Stimulated activated CD8-positive, alpha-beta memory T cell treated with anti-CD3 and anti-CD28 coated beads, Interleukin-12 subunit alpha, Interleukin-12 subunit beta, amount 100 ng/mL, for 4 hours (primary cell): ENCODE data around the gene GOLGA6C.
"Not testable (repeated sequence)": the region's sequence is repeated elsewhere in the genome, so short reads cannot be mapped to it uniquely, and the experiment has no call there.

Experiments used
- DNase-seq: peaks from one replicate; pipeline ENCODE4 v3.0.0-alpha.2; 2020; ENCODE audit warnings: low read depth

The GOLGA6C gene

GRCh38 chr15:75258034-75258433 is at the start of gene GOLGA6C:
Gene GOLGA6C, plus strand, starts transcription at chr15:75258334. Its CDS starts 265 bp downstream, at chr15:75258599.
- DNase-seq: not testable (repeated sequence)

- DNase-seq: no peak
Observed at GRCh38 chr15:75208501-75209288, 49.4 kb upstream of the GOLGA6C start.

- DNase-seq: no peak
Observed at GRCh38 chr15:75209289-75209676, 48.9 kb upstream of the GOLGA6C start.

- DNase-seq: no peak
Observed at GRCh38 chr15:75210811-75211230, 47.3 kb upstream of the GOLGA6C start.

GRCh38 chr15:75211436-75212199 is 46.5 kb upstream of the GOLGA6C start:
- no peak for DNase-seq

- no peak for DNase-seq
Observed at GRCh38 chr15:75212200-75212858, 45.8 kb upstream of the GOLGA6C start.

- DNase-seq: no peak
Observed at GRCh38 chr15:75213212-75213767, 44.8 kb upstream of the GOLGA6C start.

- no peak for DNase-seq
Observed at GRCh38 chr15:75213768-75214221, 44.3 kb upstream of the GOLGA6C start.

- no peak for DNase-seq
Observed at GRCh38 chr15:75214293-75215096, 43.6 kb upstream of the GOLGA6C start.

GRCh38 chr15:75215107-75216004 is 42.8 kb upstream of the GOLGA6C start:
- no peak for DNase-seq

- no peak for DNase-seq
Observed at GRCh38 chr15:75217012-75217411, 41.1 kb upstream of the GOLGA6C start.

GRCh38 chr15:75217574-75217973 is 40.6 kb upstream of the GOLGA6C start:
- not testable (repeated sequence) for DNase-seq

GRCh38 chr15:75219507-75219929 is 38.6 kb upstream of the GOLGA6C start:
- not testable (repeated sequence) for DNase-seq

GRCh38 chr15:75223688-75224087 is 34.4 kb upstream of the GOLGA6C start:
- no peak for DNase-seq

GRCh38 chr15:75224281-75224680 is 33.9 kb upstream of the GOLGA6C start:
- no peak for DNase-seq

- not testable (repeated sequence) for DNase-seq
Observed at GRCh38 chr15:75225102-75225836, 32.9 kb upstream of the GOLGA6C start.

GRCh38 chr15:75225951-75226732 is 32.0 kb upstream of the GOLGA6C start:
- no peak for DNase-seq

- DNase-seq: not testable (repeated sequence)
Observed at GRCh38 chr15:75227112-75227511, 31.0 kb upstream of the GOLGA6C start.
